Left forelimb (tissue), 1 donor: ENCODE measurements around the gene RALB.

ENCODE experiments used
- DNase-seq: peaks from one replicate; pipeline ENCODE4 v3.0.0-alpha.2; 2018; ENCODE audit warnings: low spot score

Gene RALB

GRCh38 chr2:120338015-120338414 lies 85.4 kb downstream of the RALB start:
- no peak for DNase-seq

GRCh38 chr2:120341977-120342376 lies 89.3 kb downstream of the RALB start:
- no peak for DNase-seq

- DNase-seq = no peak
Observed at GRCh38 chr2:120342446-120342845, 89.8 kb downstream of the RALB start.

- no peak for DNase-seq
Observed at GRCh38 chr2:120343100-120343432, 90.4 kb downstream of the RALB start.

GRCh38 chr2:120343433-120344105 lies 90.9 kb downstream of the RALB start:
- DNase-seq = peak; percentile 86
